ENCODE data around the gene PRPS1L1.

DNA sequence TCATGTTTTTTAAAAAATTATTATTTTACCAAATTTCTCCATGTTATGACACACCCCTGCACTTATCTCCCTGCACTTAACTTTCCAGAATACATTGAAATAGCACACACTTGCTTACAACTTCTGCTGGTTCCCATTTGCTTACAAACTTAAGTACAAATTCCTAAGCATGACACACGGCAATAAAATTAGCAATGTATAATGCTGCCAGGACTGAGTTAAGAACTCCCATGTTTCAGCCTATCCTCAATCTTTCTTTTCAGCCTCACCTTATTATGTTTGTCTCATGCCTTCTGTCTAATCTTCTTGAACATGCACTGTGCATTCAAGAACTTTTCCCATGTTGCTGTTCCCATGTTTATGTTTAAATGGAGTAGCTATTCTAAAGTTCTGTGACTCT, 40.8 kb downstream of the PRPS1L1 start:
- no peak for TF ChIP-seq EZH2 (IDR thresholded peaks at IDR 0.05)
- no peak for TF ChIP-seq POLR2AphosphoS5 (IDR thresholded peaks at IDR 0.05; ENCODE audit: borderline replicate concordance, low read depth, low read length)
- TF ChIP-seq FOXP2 (optimal IDR thresholded peaks at IDR 0.05; ENCODE audit: control extremely low read depth, extremely low read length, insufficient read depth): no peak

All from SK-N-MC (cell line).